ENCODE measurements around the gene ADPRHL1. TPM values are rescaled to one million over a fixed set of nuclear protein-coding genes. Genes with fewer than 3 reads are reported as not detected.

ADPRHL1 gene
- total RNA-seq = 2.4 and 4.2 TPM in 2 replicates

DNA sequence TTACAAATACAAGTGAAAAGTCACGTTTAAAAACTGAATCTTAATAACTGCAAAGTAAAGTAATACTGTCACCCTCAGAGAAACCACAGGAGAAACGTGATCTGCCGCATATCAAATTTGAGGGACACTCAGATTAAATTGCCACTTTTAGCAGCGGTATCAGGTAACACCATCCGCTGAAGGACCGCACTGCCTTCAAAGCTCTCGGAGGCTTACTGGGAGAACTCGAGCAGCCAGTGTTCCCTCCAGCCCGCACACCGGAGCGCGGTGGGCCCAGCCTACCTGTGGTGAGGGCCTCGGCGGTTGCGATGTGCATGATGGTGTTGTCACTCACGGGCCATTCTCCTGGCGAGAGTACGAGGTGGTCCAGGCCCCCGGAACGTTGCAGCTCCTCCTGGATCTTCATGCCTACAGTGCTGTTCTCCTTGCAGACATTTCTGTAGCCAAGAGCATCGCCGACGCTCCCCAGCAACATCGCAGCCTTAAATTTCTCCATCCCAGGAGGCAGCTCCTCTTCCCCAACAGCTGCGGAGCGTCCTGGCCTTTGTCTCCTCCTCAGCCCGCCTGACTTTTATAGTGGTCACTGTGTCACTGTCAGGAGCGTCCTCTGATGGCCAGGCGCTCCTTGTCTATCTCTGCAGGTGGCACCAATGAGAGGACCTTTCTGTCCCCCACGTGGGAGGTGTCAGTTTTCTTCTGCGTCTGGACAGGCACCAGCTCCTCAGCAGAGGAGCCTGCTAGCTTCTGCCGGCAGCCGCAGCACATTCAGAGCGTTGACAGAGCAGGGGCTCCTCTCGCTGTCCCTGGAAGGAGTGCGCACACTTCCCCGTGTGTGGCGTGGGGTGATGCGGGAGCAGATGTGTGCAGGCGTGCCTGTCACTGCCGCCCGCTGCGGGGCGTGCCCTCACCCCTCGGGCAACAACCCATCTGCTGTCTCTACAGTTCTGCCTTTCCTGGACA, at the start of gene ADPRHL1:
ADPRHL1 (minus strand) TSS at position 547 of the 960 bp plus-strand sequence; CDS start at position 496, 51 bp downstream.

DNA sequence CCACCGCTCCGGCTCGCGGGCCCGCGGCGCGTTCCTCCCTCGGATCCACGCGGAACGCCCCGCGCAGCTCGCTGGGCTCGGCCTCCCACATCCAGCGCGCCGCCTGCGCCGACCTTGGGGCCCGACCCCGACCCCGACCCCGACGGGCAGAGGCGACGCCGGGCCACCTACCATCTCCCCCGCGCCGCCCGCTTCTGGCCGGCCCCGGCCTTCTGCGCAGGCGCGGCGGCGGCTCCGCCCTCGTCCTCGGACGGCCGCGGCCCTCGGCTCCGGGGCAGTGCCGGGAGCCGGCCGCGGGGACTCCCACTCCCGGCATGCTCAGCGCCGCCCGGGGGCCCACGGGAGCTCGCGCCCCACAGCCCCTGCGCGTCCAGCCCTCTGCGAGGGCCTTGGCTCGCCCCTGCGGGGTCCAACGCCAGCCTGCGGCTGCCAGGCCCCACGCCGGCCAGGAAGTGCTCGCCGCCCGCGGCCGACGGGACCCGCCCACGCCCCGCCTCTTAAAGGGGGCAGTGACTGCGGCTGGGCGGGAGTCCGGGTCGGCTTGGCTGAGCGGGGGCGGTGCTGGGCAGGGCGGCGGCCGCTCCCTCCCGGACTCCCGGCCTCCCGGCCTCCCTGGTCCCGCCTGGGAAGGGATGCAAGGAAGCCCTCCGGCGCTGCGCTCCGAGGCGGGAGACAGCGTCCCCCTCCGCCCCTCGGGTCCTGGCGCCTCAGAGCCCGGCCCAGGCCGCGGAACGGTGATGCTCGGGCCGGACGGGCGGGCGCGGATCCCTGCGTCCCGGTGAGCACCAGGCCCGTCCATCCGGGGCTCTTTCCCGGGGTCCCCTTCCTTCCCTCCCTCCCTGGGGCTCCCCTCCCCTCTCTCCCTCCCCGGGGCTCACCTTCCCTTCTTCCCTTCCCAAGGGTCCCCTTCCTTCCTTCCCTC, 37.5 kb upstream of the ADPRHL1 start, which contains the start of gene DCUN1D2:
DCUN1D2 (minus strand) TSS at position 216 of the 922 bp plus-strand sequence; CDS start at position 174, 42 bp downstream.

Small RNA genes within 50 kb of the gene (small RNA-seq; reads per million reads assigned to genes)
- not detected for gene RNU1-16P

Other genes starting within 250 kb of the ADPRHL1 start
- 48.6 and 50.8 TPM in 2 replicates for gene PCID2, start 244.8 kb downstream of the ADPRHL1 start, total RNA-seq
- 112 and 114 TPM in 2 replicates for gene CUL4A, start 243.9 kb downstream of the ADPRHL1 start, total RNA-seq
- 156 and 180 TPM in 2 replicates for gene LAMP1, start 156.2 kb downstream of the ADPRHL1 start, total RNA-seq
- gene GRTP1, start 89.4 kb downstream of the ADPRHL1 start, total RNA-seq = 2.1 and 3.2 TPM in 2 replicates
- gene DCUN1D2, start 37.2 kb upstream of the ADPRHL1 start, total RNA-seq = 11.8 and 12.0 TPM in 2 replicates
- gene TFDP1, start 131.3 kb upstream of the ADPRHL1 start, total RNA-seq = 63.8 and 76.5 TPM in 2 replicates
- not detected in 2 replicates for gene ATP4B, start 204.7 kb upstream of the ADPRHL1 start, total RNA-seq
- gene GRK1, start 213.7 kb upstream of the ADPRHL1 start, total RNA-seq = under 0.01 TPM in 1 of 2 replicates, not detected in the other

Data from articular chondrocyte of knee joint (primary cell).